HG03159 (cell line): ENCODE measurements around the gene DTX3L.
A peak's percentile ranks its signal among the peaks of the same experiment; 100 is the strongest.

Experiments used
- ATAC-seq: cut with Tn5 transposase; IDR thresholded peaks from one replicate; pipeline ENCODE4 v1.9.1; 2021; ENCODE audit warnings: mild to moderate bottlenecking, moderate library complexity; ENCODE audit not compliant: unreplicated experiment

Gene DTX3L

DNA sequence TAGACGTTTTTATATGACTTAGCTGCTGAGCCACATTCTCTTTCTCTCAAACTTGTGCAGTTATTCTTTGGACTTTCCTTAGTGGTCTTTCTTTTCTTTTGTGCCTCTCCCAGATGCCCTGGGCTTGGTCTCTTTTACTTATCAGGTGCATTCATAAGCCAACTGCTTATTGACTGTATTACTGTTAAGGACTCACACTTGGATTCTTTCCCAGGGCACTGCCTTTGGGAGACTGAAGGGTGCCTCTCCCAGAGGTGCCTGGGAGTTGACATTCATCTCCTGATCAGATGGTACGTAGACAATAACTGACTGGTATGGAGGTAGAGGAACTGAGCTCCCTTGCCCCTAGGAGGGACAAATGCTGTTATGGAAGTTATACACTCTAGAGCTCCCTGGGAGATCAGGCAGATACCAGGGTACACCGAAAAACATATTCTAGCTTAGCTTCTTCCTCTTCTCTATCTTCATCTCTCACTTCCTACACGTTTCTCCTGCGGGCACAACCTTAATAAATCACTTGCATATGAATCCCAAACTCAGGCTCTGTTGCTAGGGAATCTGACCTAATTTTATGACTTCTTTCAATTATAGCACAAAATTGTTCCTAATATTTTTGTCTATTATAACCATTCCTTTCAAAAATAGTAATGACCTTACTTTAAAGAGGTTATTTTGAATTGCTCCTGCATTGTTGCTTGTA lies 38.0 kb downstream of the DTX3L start:
- ATAC-seq: no peak

DNA sequence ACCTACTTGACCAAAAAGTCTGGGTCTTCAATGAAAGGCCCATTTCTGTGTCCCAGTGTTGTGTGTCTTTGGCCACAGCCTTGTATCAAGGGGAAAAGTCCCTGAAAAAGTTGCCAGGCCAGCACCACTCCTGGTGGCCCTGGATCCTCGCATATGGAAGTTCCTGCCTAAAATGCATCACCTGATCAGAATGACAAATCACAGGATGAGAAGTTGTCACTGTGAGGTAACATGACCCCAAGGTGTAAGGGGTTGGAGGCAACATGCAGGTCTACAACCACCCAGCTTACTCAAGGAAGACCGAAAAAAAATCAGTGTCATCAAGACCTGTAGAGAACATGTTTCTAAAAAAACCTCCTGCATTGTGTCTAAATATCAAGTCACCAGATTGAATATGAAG lies 38.9 kb downstream of the DTX3L start:
- no peak for ATAC-seq

DNA sequence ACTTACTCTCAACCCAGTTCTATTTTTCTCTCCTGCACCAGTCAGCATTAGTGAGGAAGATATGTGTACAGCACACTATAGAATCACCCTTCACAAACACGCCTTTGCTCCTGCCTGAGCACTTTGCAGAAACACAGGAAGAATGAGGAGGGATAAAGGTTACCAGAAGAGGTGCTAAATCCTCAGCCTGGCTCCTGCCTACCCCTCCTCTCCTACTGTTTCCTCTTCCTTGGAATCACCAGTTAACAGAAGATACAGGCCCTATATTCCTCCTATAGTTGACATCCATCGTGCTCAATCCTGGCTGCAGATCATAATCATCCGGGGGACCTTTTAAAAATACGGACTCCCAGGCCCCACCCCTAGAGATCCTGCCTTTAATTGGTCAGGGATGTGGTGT lies 42.2 kb downstream of the DTX3L start:
- no peak for ATAC-seq

DNA sequence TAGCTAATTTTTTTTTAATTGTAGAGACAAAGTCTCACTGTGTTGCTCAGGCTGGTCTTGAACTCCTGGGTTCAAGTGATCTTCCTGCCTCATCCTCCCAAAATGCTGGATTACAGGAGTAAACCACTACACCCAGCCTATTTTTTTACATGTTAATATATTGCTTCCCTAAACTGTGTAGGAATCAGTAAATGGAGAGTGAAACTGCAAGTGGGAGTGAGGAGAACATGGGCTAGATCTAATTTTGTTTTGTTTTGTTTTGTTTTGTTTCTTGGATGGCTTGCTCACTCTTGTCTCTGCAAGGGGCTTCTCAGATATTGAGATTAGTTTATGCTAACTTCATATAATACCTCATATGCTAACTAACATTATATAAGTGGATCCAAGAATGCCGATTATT lies 44.8 kb downstream of the DTX3L start:
- no peak for ATAC-seq

DNA sequence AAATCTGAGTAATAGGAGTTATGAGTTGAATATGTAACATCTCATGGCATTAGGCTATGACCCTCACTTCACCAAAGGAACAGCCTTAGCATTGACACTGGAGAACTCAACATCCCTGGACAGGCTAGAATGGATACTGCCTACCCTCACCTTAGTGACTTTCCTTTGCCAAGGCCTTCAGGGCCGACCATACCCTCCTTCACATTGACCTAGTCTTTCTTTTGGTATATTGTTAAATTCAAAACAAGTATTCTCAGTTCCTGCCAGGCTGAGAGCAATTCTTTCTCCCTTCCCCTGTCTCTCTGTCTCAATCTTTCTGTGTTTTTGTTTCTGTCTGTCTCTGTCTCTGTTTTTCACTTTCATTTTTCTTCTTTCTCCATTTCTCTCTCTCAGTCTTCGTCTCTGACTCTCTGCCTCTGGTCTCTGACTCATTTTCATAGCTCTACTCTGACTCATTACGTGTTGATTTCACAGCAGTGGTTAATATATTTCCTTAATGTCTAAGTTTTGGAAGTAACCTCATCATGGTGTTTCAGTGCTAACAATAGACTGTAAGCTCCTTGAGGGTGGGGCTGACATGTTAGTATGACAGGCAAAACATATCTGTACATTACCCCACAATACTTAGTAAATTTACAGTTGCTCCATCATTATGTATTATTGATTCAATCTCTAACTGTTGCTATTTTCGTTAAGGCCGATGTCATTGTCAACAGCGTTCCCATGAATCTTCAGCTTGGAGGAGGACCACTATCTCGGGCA lies 45.8 kb downstream of the DTX3L start:
- ATAC-seq: peak; percentile 94

DNA sequence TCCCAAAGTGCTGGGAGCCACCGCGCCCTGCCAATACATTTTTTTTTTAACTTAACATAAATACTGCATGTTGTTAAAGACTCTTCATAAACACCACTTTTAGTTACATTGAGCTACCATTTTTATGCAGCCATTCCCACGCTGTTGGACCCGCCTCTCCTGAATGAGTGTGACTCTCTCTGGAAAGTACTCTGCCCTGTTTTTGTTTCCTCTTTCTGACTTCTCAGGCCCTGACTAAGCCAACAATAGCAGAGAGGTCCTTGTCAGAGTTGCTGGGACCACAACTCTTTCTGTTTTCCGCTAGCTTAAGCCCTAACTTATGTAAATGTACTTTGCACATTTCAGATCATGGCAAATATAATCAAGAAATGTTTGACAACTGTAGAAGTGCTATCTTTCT lies 48.6 kb downstream of the DTX3L start:
- ATAC-seq: no peak

DNA sequence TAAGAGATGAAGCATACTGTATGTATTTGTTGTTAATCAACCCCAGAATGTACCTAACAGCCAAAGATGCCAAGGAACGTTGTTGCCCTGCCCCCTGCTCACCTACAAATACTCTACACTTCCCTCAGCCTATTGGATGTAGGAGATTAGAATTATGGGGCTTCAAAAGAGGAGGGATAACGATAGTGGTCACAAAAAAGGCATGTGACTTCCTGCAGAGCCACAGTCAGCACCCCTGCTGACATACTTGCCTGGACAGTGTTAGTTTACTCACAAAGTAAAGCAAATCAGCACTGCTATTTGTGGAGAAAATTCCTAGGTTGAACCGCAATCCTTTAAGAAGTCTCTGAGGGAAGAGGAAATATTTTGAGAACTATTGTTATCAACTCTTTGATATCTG lies 51.2 kb downstream of the DTX3L start:
- ATAC-seq: no peak

DNA sequence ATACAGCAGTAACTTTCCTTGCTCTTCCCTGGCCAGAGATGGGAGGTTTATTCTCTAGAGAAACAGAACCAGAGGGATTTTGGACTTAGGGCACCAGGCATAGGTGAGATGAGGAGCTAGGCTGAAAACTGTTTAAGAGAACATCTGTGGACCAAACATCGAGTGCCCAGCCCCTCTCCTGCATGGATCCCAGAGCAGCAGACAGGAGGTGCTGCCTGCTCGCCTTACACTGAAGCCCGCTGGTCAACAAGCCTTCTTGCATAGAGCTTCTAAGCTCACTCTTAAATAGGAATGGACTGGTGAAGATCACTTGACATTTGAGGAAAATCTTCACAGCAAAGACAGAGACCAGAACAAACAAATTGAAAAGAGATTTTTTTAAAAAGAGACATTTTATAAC lies 54.5 kb downstream of the DTX3L start:
- ATAC-seq: no peak

DNA sequence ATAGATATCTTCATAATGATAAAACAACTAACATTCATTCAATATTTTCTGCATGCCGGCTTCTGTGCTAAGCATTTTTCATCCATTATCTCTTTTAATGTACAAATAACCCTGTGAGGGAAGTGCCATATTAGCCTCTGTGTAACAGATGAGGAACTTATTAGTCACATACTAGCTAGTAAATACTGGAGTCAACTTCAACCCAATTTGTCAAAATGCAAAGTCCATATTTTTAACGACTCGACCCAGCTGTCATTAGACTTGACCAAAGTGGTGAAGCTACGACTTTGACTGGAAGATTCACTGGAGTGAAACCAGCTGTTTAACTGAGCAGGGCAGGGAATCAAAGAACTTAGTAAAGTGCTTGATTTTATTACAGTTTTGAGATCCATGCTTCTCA lies 54.9 kb downstream of the DTX3L start:
- ATAC-seq: no peak

DNA sequence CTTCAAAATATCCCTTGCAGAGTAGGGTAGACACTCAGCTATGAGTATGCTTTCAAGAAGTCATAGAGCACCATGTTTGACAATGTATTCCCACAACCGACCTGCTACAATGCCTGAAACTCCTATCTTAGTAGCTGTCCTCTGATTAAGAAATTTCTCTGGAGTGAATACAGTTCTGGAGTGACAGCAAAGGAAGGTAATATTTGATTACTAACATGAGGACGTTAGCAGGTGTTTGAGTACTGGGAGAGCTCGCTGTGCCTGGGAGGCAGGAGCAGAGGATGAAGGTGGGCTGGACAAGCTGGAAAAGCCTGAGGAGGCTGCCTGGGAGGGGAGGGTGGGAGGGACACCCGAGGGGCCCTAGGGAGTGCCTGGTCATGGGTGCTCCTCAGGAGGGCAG lies 56.3 kb downstream of the DTX3L start:
- no peak for ATAC-seq

DNA sequence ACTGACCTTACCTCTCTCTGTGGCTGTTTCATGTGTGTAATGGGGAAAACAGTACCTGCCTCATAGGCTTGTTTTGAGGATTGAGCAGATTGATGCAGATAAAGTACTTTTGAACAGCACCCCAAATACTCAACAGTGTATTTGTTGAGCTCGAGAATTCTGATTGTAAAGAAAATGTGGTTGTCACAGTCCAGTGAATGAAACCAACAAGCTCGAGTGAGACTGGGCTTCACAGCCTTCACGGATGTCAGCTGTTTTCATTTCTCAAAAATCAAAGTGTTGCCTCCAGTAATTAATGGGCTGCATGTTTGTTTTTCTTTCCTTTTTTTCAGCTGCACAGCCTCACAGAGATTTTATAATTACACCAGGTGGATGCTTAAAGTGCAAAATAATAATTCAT lies 57.0 kb downstream of the DTX3L start:
- ATAC-seq: peak; percentile 44

DNA sequence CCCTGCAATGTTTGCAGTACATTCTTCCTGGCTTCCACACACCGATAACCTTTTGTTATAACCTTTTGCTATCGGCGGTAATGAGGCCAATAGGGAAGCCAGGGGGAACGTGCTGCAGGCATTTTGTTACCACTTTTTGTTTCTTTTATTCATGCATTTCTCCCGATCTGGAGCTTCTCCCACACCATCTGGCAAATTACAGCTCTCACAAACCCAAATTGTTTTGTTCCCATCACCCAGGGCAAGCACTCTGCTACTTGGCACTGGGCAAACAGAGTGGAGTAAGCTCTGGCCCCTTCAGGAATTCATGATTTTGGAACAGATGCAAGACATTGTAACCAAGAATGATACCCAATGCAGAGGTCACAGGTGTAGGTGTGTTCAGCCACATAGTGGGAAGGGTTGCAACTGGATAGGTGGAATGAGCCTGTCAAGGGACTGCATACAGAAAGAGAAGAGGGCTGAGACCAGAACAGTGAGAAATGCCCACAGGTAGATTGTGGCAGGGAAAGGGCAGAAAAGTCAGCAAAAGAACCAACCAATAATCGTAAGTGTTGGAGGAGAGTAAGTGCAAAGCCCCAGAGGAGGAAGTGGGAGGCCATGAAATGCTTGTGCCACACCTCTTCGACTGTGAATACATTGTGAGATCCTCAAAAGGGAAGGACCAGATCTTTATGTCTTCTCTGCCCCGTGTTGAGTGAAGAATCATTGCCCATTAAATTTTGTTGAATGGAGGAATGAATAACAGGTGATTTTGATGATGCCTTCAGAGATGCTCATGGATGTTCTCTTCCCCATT lies 59.1 kb downstream of the DTX3L start:
- no peak for ATAC-seq
